HEK293T (cell line): ENCODE measurements around the gene GRAMD1B.

Experiments used
- CTCF ChIA-PET: fragments of 350-600 bp; formaldehyde crosslinking; extraction: SDS; loops from one replicate; lab custom pipeline; 2021; ENCODE audit warnings: antibody characterized with exemption, inconsistent platforms; lab: Yijun Ruan, JAX
- POLR2A ChIA-PET: fragments of 350-600 bp; formaldehyde crosslinking; extraction: SDS; loops from one replicate; lab custom pipeline; 2020; ENCODE audit warnings: antibody characterized with exemption, inconsistent platforms; lab: Yijun Ruan, JAX
- DNase-seq: peaks from one replicate; pipeline ENCODE4 v3.0.0; 2012; ENCODE audit warnings: mixed read lengths; ENCODE audit errors: extremely low spot score
- ARNT ChIP-seq: fragments of 450-650 bp; IDR thresholded peaks from 2 replicates; pipeline ENCODE4 v1.6.1; 2017; ENCODE audit warnings: mild to moderate bottlenecking
- BHLHE40 ChIP-seq: fragments of 450-650 bp; IDR thresholded peaks from 2 replicates; pipeline ENCODE4 v1.6.1; 2016; ENCODE audit warnings: mild to moderate bottlenecking, moderate library complexity, borderline replicate concordance
- CTBP1 ChIP-seq: fragments of 450-650 bp; IDR thresholded peaks from 2 replicates; pipeline ENCODE4 v1.6.1; 2016; ENCODE audit warnings: borderline replicate concordance
- ELF4 ChIP-seq: fragments of 450-650 bp; IDR thresholded peaks from 2 replicates; pipeline ENCODE4 v1.6.1; 2017; ENCODE audit warnings: antibody characterized with exemption
- FOXA1 ChIP-seq: fragments of 450-650 bp; IDR thresholded peaks from 2 replicates; pipeline ENCODE4 v1.6.1; 2016; ENCODE audit warnings: mild to moderate bottlenecking
- FOXK2 ChIP-seq: fragments of 450-650 bp; IDR thresholded peaks from 2 replicates; pipeline ENCODE4 v1.6.1; 2016; ENCODE audit warnings: mild to moderate bottlenecking
- FOXM1 ChIP-seq: fragments of 450-650 bp; IDR thresholded peaks from 2 replicates; pipeline ENCODE4 v1.6.1; 2017; ENCODE audit warnings: mild to moderate bottlenecking, borderline replicate concordance
- HDGF ChIP-seq: fragments of 450-650 bp; IDR thresholded peaks from 2 replicates; pipeline ENCODE4 v1.6.1; 2017; ENCODE audit warnings: antibody characterized with exemption, borderline replicate concordance
- L3MBTL2 ChIP-seq: fragments of 450-650 bp; conservative IDR thresholded peaks from 2 replicates; pipeline ENCODE4 v1.6.1; 2016; ENCODE audit warnings: mild to moderate bottlenecking
- LEF1 ChIP-seq: fragments of 450-650 bp; IDR thresholded peaks from 2 replicates; pipeline ENCODE4 v1.6.1; 2017; ENCODE audit warnings: mild to moderate bottlenecking, borderline replicate concordance
- NFRKB ChIP-seq: fragments of 450-650 bp; IDR thresholded peaks from 2 replicates; pipeline ENCODE4 v1.6.1; 2016; ENCODE audit warnings: mild to moderate bottlenecking, moderate library complexity
- SP1 ChIP-seq: fragments of 450-650 bp; IDR thresholded peaks from 2 replicates; pipeline ENCODE4 v1.6.1; 2017
- SUZ12 ChIP-seq: fragments of 450-650 bp; IDR thresholded peaks from 2 replicates; pipeline ENCODE4 v1.6.1; 2016; ENCODE audit warnings: mild to moderate bottlenecking
- TARDBP ChIP-seq: fragments of 450-650 bp; IDR thresholded peaks from 2 replicates; pipeline ENCODE4 v1.6.1; 2016
- ZNF384 ChIP-seq: fragments of 450-650 bp; IDR thresholded peaks from 2 replicates; pipeline ENCODE4 v1.6.1; 2016
- TF ChIP-seq, protein P1 (sequence below): fragments of 450-650 bp; IDR thresholded peaks from 2 replicates; pipeline ENCODE4 v1.6.1; 2016

GRAMD1B gene

DNA sequence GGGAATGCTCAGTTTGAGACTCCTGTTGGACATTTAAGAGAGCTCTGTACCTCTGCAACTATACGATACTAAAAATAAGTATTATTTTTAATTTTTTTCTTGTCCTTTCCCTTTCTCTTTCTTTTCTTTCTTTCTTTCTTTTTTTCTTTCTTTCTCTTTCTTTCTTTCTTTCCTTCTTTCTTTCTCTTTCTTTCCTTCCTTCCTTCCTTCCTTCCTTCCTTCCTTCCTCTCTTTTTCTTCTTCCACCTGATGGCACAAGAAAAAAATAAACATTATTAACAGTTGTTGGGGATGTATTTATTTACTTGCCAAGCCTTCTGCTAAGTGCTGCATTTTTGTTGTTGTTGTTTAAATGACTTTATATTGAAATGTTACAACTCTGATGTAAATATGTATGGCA is 39.5 kb downstream of the GRAMD1B start:
- ChIA-PET POLR2A (no interaction called here), CTCF (interaction anchor here (0.7 to 1.5 kb wide), 2 partner anchors 19 to 62 kb away, joined by 3 to 5 read pairs; no protein-coding TSS in a partner anchor)

DNA sequence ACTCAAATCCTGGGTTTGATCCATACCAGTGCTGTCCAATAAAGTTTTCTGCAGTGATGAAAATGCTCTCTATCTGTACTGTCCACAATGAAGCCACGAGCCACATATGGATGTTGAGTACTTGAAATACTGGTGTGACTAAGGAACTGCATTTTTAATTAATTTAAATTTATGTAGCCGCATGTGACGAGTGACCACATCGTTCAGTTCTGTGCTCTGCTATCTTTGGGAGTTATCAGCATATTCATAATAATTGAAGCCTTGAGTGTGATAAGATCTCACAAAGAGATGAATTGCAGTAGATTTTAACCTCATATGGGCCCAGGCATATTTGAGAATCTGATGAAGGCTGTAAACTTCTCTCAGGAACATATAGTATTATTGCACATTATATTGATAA is 40.8 kb downstream of the GRAMD1B start:
- TF ChIP-seq FOXM1 = no peak
- TF ChIP-seq, protein P1, sequence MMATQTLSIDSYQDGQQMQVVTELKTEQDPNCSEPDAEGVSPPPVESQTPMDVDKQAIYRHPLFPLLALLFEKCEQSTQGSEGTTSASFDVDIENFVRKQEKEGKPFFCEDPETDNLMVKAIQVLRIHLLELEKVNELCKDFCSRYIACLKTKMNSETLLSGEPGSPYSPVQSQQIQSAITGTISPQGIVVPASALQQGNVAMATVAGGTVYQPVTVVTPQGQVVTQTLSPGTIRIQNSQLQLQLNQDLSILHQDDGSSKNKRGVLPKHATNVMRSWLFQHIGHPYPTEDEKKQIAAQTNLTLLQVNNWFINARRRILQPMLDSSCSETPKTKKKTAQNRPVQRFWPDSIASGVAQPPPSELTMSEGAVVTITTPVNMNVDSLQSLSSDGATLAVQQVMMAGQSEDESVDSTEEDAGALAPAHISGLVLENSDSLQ = no peak
- no peak for TF ChIP-seq SUZ12
- no peak for TF ChIP-seq FOXK2
- no peak for TF ChIP-seq CTBP1
- no peak for TF ChIP-seq NFRKB
- no peak for TF ChIP-seq BHLHE40
- no peak for TF ChIP-seq ZNF384
- TF ChIP-seq LEF1 = no peak
- no peak for TF ChIP-seq HDGF
- no peak for TF ChIP-seq FOXA1
- no peak for TF ChIP-seq ELF4
- no peak for TF ChIP-seq SP1
- no peak for TF ChIP-seq ARNT
- TF ChIP-seq TARDBP = no peak
- no peak for TF ChIP-seq L3MBTL2
- ChIA-PET CTCF (interaction anchor here (0.8 to 1.0 kb wide), 2 partner anchors 63 to 119 kb away, joined by 5 to 16 read pairs; no protein-coding TSS in a partner anchor), POLR2A (no interaction called here)
- no peak for DNase-seq

More for the DNA sequence above, 39.5 kb downstream of the GRAMD1B start:
- no peak for DNase-seq
- TF ChIP-seq, protein P1 = no peak
- TF ChIP-seq BHLHE40 (no peak), HDGF (no peak), NFRKB (no peak), FOXA1 (no peak), ZNF384 (no peak), SUZ12 (no peak), FOXM1 (no peak), LEF1 (no peak), ELF4 (no peak), ARNT (no peak), SP1 (no peak), TARDBP (no peak), CTBP1 (no peak)

DNA sequence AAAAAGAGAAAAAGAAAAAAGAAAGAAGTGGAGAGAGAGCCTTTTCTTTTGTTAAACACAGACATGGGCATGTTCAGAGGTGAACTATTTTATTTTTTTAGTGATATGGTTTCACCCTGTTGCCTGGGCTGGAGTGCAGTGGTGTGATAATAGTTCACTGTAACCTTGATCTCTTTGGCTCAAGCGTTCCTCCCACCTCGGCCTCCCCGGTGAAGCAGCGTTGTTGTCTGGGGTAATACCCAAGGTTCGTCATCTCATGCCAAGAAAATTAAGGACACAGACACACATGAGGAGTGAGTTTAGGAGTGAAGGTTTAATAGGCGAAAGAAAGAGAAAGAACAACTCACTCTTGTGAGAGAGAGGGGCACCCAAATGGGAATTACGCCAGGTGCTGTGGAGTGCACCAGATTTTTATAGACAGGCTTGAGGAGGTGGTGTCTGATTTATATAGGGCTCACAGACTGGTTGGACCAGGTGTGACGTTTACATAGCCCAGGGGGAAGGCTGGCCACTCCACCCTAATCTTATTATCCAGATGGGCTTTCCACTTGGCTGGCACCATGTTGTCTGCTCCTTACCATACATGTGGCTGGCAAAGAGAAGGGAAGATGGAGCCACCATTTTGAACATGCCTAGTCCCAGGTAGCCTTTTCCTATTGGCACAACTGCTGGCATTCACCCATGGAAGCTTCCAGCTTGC is 42.3 kb downstream of the GRAMD1B start:
- ChIA-PET CTCF (no interaction called here), POLR2A (no interaction called here)
- no peak for DNase-seq
- TF ChIP-seq, protein P1 = no peak
- TF ChIP-seq LEF1 = no peak
- no peak for TF ChIP-seq HDGF
- TF ChIP-seq BHLHE40 = no peak
- TF ChIP-seq SP1 = no peak
- no peak for TF ChIP-seq ELF4
- no peak for TF ChIP-seq NFRKB
- TF ChIP-seq FOXK2 = no peak
- no peak for TF ChIP-seq SUZ12
- no peak for TF ChIP-seq ZNF384
- TF ChIP-seq L3MBTL2 = no peak
- TF ChIP-seq TARDBP = no peak
- no peak for TF ChIP-seq ARNT
- no peak for TF ChIP-seq FOXM1

DNA sequence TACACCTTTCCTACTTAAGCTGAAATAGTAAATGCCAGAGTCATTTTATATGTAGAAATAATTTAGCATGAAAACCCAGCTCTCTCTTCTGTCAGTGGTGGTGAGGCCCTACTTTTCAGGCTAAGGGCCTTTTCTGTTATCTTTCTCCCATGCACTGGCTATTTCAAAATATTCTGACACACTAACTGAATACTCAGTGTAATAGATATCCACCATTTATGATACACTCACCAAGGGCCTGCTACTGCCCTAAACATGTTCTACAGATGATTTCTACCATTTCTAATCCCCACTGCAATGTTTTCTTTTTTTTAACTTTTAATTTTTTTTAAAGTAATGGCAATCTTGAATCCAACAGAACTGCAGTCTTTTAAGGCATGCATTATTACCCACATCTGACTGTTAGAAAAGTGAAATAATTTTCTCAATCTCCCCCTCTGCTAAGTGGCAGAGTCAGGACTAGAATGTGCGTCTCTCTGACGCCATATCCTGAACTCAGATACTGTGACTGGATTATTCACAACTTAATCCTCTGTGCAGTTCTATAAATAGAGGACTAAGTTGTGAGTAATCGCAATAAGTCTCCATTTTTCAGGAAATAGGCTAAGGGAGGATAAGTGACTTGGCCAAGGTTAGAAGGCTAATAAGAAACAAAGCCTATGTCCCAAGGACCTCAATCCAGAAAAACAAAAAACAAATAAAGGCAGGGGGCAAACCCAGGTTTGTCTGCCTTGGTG is 44.0 kb downstream of the GRAMD1B start:
- TF ChIP-seq, protein P1 = no peak
- TF ChIP-seq HDGF = no peak
- TF ChIP-seq SP1 = no peak
- TF ChIP-seq TARDBP = no peak
- no peak for TF ChIP-seq CTBP1
- no peak for TF ChIP-seq ELF4
- TF ChIP-seq ARNT = no peak
- no peak for TF ChIP-seq FOXM1
- TF ChIP-seq ZNF384 = no peak
- no peak for TF ChIP-seq NFRKB
- TF ChIP-seq SUZ12 = no peak
- no peak for TF ChIP-seq BHLHE40
- ChIA-PET CTCF (interaction anchor here (0.8 to 2.5 kb wide), 3 partner anchors 23 to 66 kb away, joined by 3 to 26 read pairs (median 3); no protein-coding TSS in a partner anchor), POLR2A (no interaction called here)
- no peak for DNase-seq

DNA sequence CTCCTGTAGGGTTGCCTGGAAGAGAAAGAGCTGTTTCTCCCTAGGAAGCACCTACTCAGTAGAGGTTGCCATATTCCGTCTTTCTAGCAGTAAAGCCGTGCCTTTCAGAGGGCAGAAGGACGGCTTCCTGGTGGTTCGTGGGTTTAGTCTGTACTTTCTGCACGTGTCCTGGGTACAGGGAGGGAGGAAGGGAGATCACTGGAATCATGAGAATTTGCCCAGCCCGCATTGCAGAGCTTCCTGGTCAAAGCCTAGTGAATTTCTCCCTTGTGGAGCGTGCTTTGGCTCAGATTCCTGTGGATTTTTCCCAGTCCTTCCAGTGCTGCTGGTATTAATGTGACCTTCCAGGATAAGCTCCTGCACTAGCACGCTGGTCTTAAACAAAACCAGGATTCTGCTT is 44.9 kb downstream of the GRAMD1B start:
- ChIA-PET POLR2A (no interaction called here), CTCF (interaction anchor here (0.6 to 2.5 kb wide), 3 partner anchors 67 to 180 kb away, joined by 3 to 26 read pairs (median 3); no protein-coding TSS in a partner anchor)
- no peak for DNase-seq
- TF ChIP-seq L3MBTL2 = no peak
- TF ChIP-seq TARDBP = no peak
- no peak for TF ChIP-seq SP1
- TF ChIP-seq FOXA1 = no peak
- TF ChIP-seq BHLHE40 = no peak
- no peak for TF ChIP-seq FOXM1
- no peak for TF ChIP-seq ELF4
- TF ChIP-seq FOXK2 = no peak
